CD4-positive, alpha-beta T cell treated with Interferon alpha-2 for 1 hour (primary cell): Measurements from ENCODE around the gene HSPG2.
"Not testable (repeated sequence)": the region's sequence is repeated elsewhere in the genome, so short reads cannot be mapped to it uniquely, and the experiment has no call there.

Source experiments
- DNase-seq, 2 donors: peaks; one replicate each; pipeline ENCODE4 v3.0.0-alpha.2; 2020 to 2022

HSPG2 gene

DNA sequence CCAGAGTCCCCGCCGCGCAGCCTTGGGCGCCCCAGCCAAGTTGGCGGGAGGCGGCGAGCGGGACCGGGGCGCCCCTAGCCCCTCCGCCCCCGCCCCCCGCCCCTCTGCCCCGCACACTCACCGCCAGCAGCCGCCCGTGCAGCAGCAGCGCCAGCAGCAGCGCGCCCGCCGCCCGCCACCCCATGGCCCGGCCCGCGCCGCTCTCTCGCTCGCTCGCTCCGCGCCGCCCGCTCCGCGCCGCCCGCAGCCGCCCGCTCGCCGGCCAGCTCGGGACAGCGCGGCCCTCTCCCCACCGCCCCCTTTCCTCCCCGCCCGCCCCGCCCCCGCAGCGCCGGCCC is at the start of gene HSPG2:
Gene HSPG2, minus strand, starts transcription at position 277 of the 338 bp plus-strand sequence. Its CDS starts 93 bp downstream, at position 184.
- DNase-seq: no peak

GRCh38 chr1:21986386-21986785 is 49.3 kb upstream of the HSPG2 start:
- not testable (repeated sequence) for DNase-seq

DNA sequence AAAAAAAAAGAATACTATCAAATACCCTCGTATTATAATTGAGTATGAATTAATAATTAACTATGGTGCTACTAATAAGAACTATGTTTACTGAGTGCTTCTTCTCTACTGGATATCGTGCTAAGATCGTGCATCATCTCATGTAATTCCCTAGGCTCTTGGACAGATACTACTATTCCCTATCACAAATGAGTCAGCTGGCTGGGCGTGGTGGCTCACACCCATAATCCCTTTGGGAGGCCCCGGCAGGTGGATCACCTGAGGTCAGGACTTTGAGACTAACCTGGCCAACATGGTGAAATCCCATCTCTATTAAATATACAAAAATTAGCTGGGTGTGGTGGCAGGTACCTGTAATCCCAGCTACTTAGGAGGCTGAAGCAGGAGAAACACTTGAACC is 48.8 kb upstream of the HSPG2 start:
- DNase-seq: not testable (repeated sequence)

GRCh38 chr1:21983539-21983938 is 46.4 kb upstream of the HSPG2 start:
- DNase-seq: not testable (repeated sequence)

DNA sequence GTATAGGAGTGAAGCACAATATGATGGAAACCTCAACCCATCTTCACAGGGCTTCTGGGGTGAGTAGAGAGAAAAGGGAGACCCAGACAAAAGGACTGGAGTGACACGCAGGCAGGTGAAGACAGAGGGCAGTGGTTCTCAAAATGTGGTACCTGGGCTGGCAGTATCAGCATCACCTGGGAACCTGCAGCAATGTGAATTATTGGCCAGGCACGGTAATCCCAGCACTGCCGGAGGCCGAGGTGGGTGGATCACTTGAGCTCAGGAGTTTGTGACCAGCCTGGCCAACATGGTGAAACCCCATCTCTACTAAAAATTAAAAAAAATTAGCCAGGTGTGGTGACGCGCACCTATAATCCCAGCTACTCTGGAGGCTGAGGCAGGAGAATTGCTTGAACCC is 45.0 kb upstream of the HSPG2 start:
- DNase-seq: not testable (repeated sequence)

- not testable (repeated sequence) for DNase-seq
Observed at GRCh38 chr1:21981253-21981652, 44.1 kb upstream of the HSPG2 start.

DNA sequence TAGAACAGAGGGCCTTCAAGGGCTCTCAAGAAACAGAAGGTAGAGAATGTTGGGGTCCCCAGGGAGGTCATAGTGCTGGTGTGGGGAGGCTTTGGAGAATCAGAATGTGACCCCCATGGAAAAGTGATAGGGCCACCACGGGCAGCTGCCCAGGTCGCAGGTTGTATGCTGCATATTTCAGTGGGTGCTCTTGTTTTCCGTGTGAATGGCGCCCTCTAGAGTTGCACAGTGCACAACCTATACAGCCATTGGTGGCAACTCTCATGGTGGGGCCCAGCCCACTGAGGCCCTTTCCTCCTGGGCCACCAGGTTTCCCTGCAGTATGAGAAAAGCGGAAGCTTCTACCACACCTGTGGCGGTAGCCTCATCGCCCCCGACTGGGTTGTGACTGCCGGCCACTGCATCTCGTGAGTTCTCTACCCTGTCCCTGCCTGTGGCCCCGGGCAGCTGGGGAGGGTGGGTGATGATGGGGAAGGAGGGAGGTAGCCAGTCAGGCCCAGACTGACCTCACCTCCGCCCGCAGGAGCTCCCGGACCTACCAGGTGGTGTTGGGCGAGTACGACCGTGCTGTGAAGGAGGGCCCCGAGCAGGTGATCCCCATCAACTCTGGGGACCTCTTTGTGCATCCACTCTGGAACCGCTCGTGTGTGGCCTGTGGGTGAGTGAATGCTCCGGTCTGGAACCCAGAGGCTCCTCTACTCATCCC is 43.6 kb upstream of the HSPG2 start:
- not testable (repeated sequence) for DNase-seq

DNA sequence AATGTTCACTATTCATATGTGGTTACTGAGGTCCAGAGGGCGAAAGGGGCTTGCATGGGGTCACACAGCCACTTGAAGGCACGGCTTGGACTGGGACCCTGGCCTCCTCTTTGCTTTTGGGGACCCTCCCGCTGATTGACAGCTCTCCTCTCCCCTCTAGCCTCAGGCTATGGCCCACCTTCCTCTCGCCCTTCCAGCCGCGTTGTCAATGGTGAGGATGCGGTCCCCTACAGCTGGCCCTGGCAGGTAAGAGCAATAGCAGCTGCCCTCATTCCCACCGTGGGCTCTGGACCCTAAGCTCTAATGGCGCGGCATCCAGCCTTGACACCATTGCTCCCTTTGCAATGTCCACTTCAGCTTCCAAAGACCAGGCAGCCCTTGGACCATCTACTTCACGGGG is 41.1 kb upstream of the HSPG2 start:
- not testable (repeated sequence) for DNase-seq

DNA sequence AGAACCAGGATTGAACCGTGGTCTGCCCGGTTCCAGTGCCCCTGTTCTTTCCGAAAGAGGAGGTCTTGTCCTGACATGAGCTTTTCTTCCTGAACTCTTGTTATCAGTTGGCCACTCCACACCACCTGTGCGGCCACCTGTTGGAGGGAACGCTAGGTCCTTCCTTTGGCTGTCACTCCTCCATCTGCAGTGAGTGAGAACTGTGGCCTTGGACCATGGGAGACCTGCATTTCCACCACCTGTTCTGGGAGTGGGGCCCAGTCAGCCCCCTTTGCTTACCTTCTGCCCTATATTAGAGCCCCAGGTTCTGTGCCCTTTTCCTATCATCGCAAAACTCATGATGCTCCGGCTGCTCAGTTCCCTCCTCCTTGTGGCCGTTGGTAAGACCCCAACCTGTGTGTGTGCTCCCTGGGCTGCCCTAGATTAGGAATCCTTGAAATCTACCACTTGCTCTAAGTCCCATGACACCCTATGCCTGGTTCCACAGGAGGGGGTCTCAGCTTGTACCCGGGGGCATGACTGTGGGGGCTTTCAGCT is 39.7 kb upstream of the HSPG2 start, which contains the start of gene CELA3B:
Gene CELA3B, plus strand, starts transcription at position 320 of the 537 bp plus-strand sequence. Its CDS starts 18 bp downstream, at position 338.
- not testable (repeated sequence) for DNase-seq

- not testable (repeated sequence) for DNase-seq
Observed at GRCh38 chr1:21975296-21975695, 38.2 kb upstream of the HSPG2 start.

GRCh38 chr1:21974699-21975098 is 37.6 kb upstream of the HSPG2 start:
- DNase-seq: not testable (repeated sequence)

- not testable (repeated sequence) for DNase-seq
Observed at GRCh38 chr1:21973948-21974347, 36.8 kb upstream of the HSPG2 start.

DNA sequence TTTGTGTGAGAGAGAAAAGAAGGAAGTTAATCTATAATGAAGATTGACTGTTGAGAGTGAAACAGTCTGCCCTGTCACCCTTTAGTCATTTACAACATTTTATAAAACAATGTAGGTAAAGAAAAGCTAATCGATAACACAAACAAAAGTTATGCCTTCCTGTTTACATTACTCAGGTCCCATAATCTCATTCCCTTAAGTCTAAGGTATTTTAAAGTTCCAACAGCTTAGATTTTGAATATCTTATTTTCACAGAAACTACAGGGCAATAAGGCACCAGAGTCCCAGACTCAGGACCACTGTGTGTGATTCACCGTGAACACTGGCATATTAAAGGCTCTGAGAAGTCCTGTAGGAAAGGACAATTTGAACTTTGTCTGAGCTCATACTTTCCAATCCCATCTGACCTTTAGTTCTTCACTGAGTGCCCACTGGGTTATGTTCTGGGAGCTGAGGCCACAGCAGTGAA is 35.9 kb upstream of the HSPG2 start:
- not testable (repeated sequence) for DNase-seq

DNA sequence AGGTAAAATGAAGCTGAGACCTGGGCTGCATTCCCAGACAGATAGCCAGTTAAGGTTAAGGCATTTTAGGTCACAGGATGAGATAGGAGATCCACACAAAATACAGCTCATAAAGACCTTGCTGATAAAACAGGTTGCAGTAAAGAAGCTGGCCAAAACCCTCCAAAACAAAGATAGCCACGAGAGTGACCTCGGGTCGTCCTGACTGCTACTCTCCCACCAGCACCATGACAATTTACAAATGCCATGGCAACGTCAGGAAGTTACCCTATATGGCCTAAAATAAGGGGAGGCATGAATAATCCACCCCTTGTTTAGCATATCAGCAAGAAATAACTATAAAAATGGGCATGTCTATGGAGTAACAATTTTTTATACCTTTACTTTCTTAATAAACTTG is 33.4 kb upstream of the HSPG2 start:
- DNase-seq: not testable (repeated sequence)

- not testable (repeated sequence) for DNase-seq
Observed at GRCh38 chr1:21969066-21969465, 32.0 kb upstream of the HSPG2 start.

DNA sequence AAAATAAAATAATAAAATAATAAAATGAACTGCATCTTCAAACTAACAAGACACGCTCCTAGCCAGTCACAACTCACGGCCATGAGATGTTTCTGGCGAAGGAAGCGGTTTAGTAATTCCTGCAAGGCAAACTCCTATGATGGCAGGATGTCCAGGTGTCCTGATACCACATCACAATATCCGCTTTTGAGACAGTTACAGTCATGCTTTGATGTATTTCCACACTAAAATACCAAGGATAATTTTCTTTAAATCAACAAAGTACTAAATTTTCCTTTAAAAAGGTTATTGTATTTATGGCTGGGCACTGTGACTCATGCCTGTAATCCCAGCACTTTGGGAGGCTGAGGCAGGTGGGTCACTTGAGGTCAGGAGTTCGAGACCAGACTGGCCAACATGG is 30.1 kb upstream of the HSPG2 start:
- DNase-seq: not testable (repeated sequence)

- DNase-seq: no peak
Observed at GRCh38 chr1:21966247-21967000, 29.3 kb upstream of the HSPG2 start.

GRCh38 chr1:21963477-21964217 is 26.5 kb upstream of the HSPG2 start:
- peak; percentile 70 to 83 for DNase-seq

DNA sequence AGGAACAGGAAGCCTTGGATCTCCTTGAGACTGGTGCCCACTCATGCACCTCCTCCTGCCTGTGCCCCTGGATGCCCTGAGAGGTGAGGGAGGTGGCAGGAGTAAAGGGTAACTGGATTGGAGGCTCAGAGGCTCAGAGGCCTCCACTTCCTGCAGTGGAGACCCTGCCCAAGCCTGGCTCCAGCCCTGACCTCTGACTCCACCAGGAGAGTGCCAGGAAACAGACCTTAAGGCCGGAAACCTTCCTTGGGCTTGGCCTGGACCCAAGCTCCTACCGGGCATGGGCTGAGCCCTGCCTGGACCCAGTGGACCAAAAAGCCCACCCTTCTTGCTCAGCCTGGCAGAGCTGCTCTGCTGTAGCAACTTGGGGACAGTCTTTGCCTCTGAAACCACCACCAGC is 24.7 kb upstream of the HSPG2 start:
- DNase-seq: no peak

DNA sequence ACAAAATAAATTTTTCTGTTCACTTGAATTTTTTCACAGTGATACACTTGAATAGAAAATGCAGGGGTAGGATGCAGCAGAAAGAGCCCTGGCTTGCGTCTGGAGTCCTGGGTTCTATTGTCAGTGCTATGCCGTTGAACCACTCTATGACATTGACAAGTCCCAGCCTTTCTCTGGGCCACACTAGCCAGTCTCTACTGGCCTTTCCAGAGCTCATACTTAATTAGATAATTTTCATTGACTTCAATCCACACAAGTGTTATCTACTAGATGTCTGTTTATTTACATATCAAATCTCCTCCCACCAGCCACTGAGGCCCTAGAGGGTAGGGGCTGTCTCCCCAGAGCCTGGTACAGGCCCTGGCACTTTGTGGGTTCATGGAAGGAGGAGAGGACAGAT is 24.2 kb upstream of the HSPG2 start:
- no peak for DNase-seq

GRCh38 chr1:21956720-21957552 is 19.8 kb upstream of the HSPG2 start:
- peak; percentile 74 to 78 for DNase-seq
